NB4 (cell line): ENCODE results near the gene KIF13A.

Source experiments
- DNase-seq: peaks from one replicate; pipeline ENCODE4 v3.0.0; 2010; ENCODE audit warnings: low read depth
- H3K4me3 ChIP-seq: one replicate; pipeline ENCODE4 v1.5.1; 2011; ENCODE audit warnings: mild to moderate bottlenecking, low read depth, low read length, moderate library complexity
- CTCF ChIP-seq: IDR thresholded peaks from one replicate; pipeline ENCODE4 v1.5.1; 2012; ENCODE audit warnings: low read depth, low read length
- MYC ChIP-seq: IDR thresholded peaks from 2 replicates; pipeline ENCODE4 v1.6.1; 2011; ENCODE audit warnings: low read depth, low read length
- POLR2A ChIP-seq: IDR thresholded peaks from 2 replicates; pipeline ENCODE4 v1.6.1; 2011; ENCODE audit warnings: mild to moderate bottlenecking; ENCODE audit not compliant: insufficient read length; ENCODE audit errors: extremely low read depth
- TF ChIP-seq, protein P1 (sequence below): IDR thresholded peaks from 2 replicates; pipeline ENCODE4 v1.6.1; 2011; ENCODE audit warnings: low read depth, low read length

The KIF13A gene

GRCh38 chr6:17729223-17730077 lies 258.0 kb downstream of the KIF13A start:
- peak; percentile 18 for DNase-seq

GRCh38 chr6:17728551-17729222 lies 258.7 kb downstream of the KIF13A start:
- H3K4me3 ChIP-seq, result no peak overlapping the region
- TF ChIP-seq POLR2A, result no peak
- TF ChIP-seq, protein P1, sequence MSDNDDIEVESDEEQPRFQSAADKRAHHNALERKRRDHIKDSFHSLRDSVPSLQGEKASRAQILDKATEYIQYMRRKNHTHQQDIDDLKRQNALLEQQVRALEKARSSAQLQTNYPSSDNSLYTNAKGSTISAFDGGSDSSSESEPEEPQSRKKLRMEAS, result no peak
- TF ChIP-seq MYC, result no peak
- no peak for TF ChIP-seq CTCF
- DNase-seq, result no peak

More at GRCh38 chr6:17729223-17730077, 258.0 kb downstream of the KIF13A start:
- no peak overlapping the region for H3K4me3 ChIP-seq
- TF ChIP-seq MYC (no peak), POLR2A (no peak), CTCF (no peak)

GRCh38 chr6:17725083-17725482 lies 262.4 kb downstream of the KIF13A start:
- peak; percentile 72 for DNase-seq
- no peak overlapping the region for H3K4me3 ChIP-seq
- TF ChIP-seq MYC (no peak), POLR2A (no peak), CTCF (no peak)
- TF ChIP-seq, protein P1, result no peak

- no peak overlapping the region for H3K4me3 ChIP-seq
- DNase-seq, result no peak
These were observed 263.1 kb downstream of the KIF13A start for GRCh38 chr6:17724341-17724740.

GRCh38 chr6:17721671-17722070 lies 265.8 kb downstream of the KIF13A start:
- no peak overlapping the region for H3K4me3 ChIP-seq
- TF ChIP-seq, protein P1, result no peak
- TF ChIP-seq POLR2A (no peak), MYC (no peak), CTCF (no peak)

More at GRCh38 chr6:17724341-17724740, 263.1 kb downstream of the KIF13A start:
- TF ChIP-seq CTCF (no peak), POLR2A (no peak), MYC (no peak)
- TF ChIP-seq, protein P1, result no peak

More at GRCh38 chr6:17721671-17722070, 265.8 kb downstream of the KIF13A start:
- DNase-seq, result no peak
